Endometrial microvascular endothelial cells (primary cell): ENCODE data around the gene SLC25A19. TPM values are rescaled to one million over a fixed set of nuclear protein-coding genes. Genes with fewer than 3 reads are reported as not detected.

Experiments used
- in situ Hi-C: cut with HindIII; loops from 2 replicates; pipeline ENCODE4 v1.10.0; 2017; ENCODE audit warnings: low sequenced_read_pairs, low pct_unique_long_range_greater_than_20kb; ENCODE audit errors: inconsistent ontology term
- total RNA-seq: library from RNA; depleted of rRNA; stranded (reverse); fragments of >200 nt; gene quantifications from one replicate; pipeline ENCODE4 v1.2.3, GENCODE V29; 2015; ENCODE audit errors: inconsistent ontology term

Gene SLC25A19
- total RNA-seq, 1 donor from 2014 or later, result 27.9 TPM

DNA sequence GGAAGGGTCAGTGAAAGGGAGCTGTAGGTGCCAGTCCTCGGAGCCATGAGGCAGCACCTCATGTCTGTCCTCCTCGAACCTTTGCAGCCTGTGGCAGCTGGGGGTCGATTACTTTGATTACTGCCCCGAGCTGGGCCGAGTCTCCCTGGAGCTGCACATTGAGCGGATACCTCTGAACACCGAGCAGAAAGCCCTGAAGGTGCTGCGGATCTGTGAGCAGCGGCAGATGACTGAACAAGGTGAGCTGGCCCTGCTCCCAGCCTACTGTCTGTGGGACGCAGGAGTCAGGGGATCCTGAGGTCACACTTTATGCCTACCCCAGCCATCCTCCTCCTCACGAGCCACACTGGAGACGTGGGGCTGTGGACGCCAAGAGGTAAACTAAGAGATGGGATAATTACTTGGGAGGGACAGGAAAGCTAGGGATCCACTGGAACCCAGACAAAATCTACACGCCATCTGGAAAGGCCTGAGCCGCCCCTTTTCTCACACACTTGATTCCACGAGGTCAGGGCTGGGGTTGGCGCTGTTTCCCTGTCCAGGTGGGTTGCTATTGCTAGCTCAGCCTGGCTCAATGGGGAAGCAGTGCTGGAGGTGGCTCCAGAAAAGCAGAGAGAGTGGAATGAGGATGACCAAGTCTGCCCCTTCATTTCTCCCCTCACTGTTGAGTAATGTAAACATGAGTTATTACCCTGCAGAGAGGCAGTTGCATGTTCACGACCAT lies 57.3 kb downstream of the SLC25A19 start:
- in situ Hi-C loops, result no loop called here

DNA sequence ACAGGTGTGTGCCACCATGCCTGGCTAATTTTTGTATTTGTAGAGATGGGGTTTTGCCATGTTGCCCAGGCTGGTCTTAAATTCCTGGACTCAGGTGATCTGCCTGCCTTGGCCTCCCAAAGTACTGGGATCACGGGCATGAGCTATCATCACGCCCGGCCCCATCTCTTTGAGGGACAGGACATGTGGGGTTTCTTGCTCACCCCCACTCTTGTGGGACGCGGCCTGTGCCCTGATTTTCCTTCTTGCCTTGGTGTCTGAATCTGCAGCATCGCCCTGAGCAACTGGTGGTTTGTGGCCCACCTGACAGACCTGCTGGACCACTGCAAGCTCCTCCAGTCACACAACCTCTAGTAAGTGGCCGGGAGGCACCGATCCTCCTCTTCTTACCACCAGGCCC lies 58.2 kb downstream of the SLC25A19 start:
- in situ Hi-C loops, result no loop called here

- in situ Hi-C loops, result no loop called here
These were observed 60.4 kb downstream of the SLC25A19 start for GRCh38 chr17:75228847-75229246.

DNA sequence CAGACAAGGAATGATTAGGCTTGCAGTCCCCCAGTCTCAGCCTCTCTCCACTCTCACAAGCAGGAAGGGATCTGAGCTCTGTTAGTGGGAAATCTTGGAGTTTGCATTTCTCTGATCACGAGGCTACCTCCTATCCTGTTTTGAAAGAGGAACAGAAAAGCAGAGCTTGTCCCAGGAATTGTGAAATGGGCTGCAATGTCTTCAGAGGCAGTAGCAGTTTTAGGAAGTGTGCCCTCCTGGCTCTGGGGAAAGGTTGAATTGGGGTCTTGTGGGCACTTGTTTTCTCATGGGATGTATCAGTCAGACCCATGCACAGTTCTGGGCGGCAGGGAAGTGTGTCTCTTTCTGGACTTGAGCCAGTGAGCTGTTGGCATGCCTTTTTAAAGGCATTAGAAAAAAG lies 60.9 kb downstream of the SLC25A19 start:
- in situ Hi-C loops, result no loop called here

GRCh38 chr17:75227729-75228128 lies 61.5 kb downstream of the SLC25A19 start:
- in situ Hi-C loops, result no loop called here

GRCh38 chr17:75225016-75225415 lies 64.2 kb downstream of the SLC25A19 start:
- in situ Hi-C loops, result no loop called here

Other genes starting within 250 kb of the SLC25A19 start
- 296 TPM for gene ATP5PD, start 242.5 kb downstream of the SLC25A19 start, total RNA-seq
- 21.4 TPM for gene KCTD2, start 242.2 kb downstream of the SLC25A19 start, total RNA-seq
- gene SLC16A5, start 201.5 kb downstream of the SLC25A19 start, total RNA-seq, result 4.3 TPM
- 4.2 TPM for gene ARMC7, start 179.5 kb downstream of the SLC25A19 start, total RNA-seq
- 47.2 TPM for gene NT5C, start 157.7 kb downstream of the SLC25A19 start, total RNA-seq
- 432 TPM for gene JPT1, start 134.9 kb downstream of the SLC25A19 start, total RNA-seq
- 83.1 TPM for gene SUMO2, start 106.5 kb downstream of the SLC25A19 start, total RNA-seq
- 66.9 TPM for gene NUP85, start 83.8 kb downstream of the SLC25A19 start, total RNA-seq
- gene GGA3, start 27.8 kb downstream of the SLC25A19 start, total RNA-seq, result 31.9 TPM
- 56.1 TPM for gene MRPS7, start 27.6 kb downstream of the SLC25A19 start, total RNA-seq
- 22.9 TPM for gene MIF4GD, start 18.2 kb downstream of the SLC25A19 start, total RNA-seq
- gene GRB2, start 116.2 kb upstream of the SLC25A19 start, total RNA-seq, result 81.3 TPM
- 40.7 TPM for gene TMEM94, start 167.2 kb upstream of the SLC25A19 start, total RNA-seq
- gene CASKIN2, start 226.1 kb upstream of the SLC25A19 start, total RNA-seq, result 24.1 TPM
- gene TSEN54, start 227.1 kb upstream of the SLC25A19 start, total RNA-seq, result 54.8 TPM
- 1.2 TPM for gene LLGL2, start 236.3 kb upstream of the SLC25A19 start, total RNA-seq